PC-9 (cell line): ENCODE measurements around the gene CDHR2. TPM values are rescaled to one million over a fixed set of nuclear protein-coding genes. Genes with fewer than 3 reads are reported as not detected.

Source experiments
- BruUV-seq: library from RNA; stranded (reverse); fragments of 400-500 nt; replicated peaks from 2 replicates; lab custom pipeline; 2021; lab: Mats Ljungman, UMichigan
- CTCF ChIA-PET: fragments of 300-600 bp; sonication (Branson Sonifier 250); formaldehyde crosslinking; loops from one replicate; lab custom pipeline; 2022; ENCODE audit warnings: antibody characterized with exemption; lab: Charles Lee
- POLR2A ChIA-PET: fragments of 300-600 bp; sonication (Branson Sonifier 250); formaldehyde crosslinking; loops from one replicate; lab custom pipeline; 2022; ENCODE audit warnings: antibody characterized with exemption; ENCODE audit not compliant: unreplicated experiment; lab: Charles Lee
- DNase-seq, 2 experiments: peaks; one replicate each; pipeline versions ENCODE4 v3.0.0 to v3.0.0-alpha.2; 2015 to 2022; ENCODE audit warnings: mixed read lengths in 1 of 2
- H2AFZ ChIP-seq: fragments of 200-600 bp; sonication (generic); 2 replicates; pipeline ENCODE4 v1.8.1; 2017; ENCODE audit warnings: antibody characterized with exemption
- H3F3A ChIP-seq: fragments of 200-600 bp; sonication (generic); 2 replicates; pipeline ENCODE4 v1.8.1; 2017; ENCODE audit warnings: antibody characterized with exemption, mild to moderate bottlenecking, low read depth; ENCODE audit not compliant: insufficient read depth
- H3K27ac ChIP-seq: fragments of 200-600 bp; sonication (generic); 2 replicates; pipeline ENCODE4 v1.6.1; 2016; ENCODE audit warnings: mixed run types
- H3K27me3 ChIP-seq: fragments of 200-600 bp; sonication (generic); 2 replicates; pipeline ENCODE4 v1.6.1; 2016; ENCODE audit warnings: low read depth, mixed run types; ENCODE audit not compliant: insufficient read depth
- H3K36me3 ChIP-seq: fragments of 200-600 bp; sonication (generic); 2 replicates; pipeline ENCODE4 v1.6.1; 2016; ENCODE audit warnings: low read depth, mixed run types
- H3K4me1 ChIP-seq: fragments of 200-600 bp; sonication (generic); replicated peaks from 2 replicates; pipeline ENCODE4 v1.6.1; 2016; ENCODE audit warnings: mixed run types; ENCODE audit not compliant: insufficient read depth
- H3K4me2 ChIP-seq: fragments of 200-600 bp; sonication (generic); 2 replicates; pipeline ENCODE4 v1.6.1; 2017; ENCODE audit warnings: mixed run types
- H3K4me3 ChIP-seq: fragments of 200-600 bp; sonication (generic); 2 replicates; pipeline ENCODE4 v1.6.1; 2016; ENCODE audit warnings: mixed run types
- H3K79me2 ChIP-seq: fragments of 200-600 bp; sonication (generic); 2 replicates; pipeline ENCODE4 v1.6.1; 2017; ENCODE audit warnings: low read depth, mixed run types
- H3K9me2 ChIP-seq: fragments of 200-600 bp; sonication (generic); 2 replicates; pipeline ENCODE4 v1.8.1; 2017; ENCODE audit warnings: mild to moderate bottlenecking; ENCODE audit not compliant: insufficient read depth
- H3K9me3 ChIP-seq: fragments of 200-600 bp; sonication (generic); 2 replicates; pipeline ENCODE4 v1.8.1; 2016; ENCODE audit warnings: low read depth; ENCODE audit not compliant: insufficient read depth
- H4K20me1 ChIP-seq: fragments of 200-600 bp; sonication (generic); 2 replicates; pipeline ENCODE4 v1.8.1; 2017; ENCODE audit not compliant: insufficient read depth
- EZH2 ChIP-seq: fragments of 200-600 bp; sonication (generic); IDR thresholded peaks from 2 replicates; pipeline ENCODE4 v1.8.0; 2017; ENCODE audit warnings: antibody characterized with exemption, low read depth
- intact Hi-C: fragments of 100-400 bp; cut with micrococcal nuclease; formaldehyde crosslinking; loops from one replicate; pipeline ENCODE4 v1.10.0; 2022; ENCODE audit not compliant: unreplicated experiment
- total RNA-seq: library from RNA; stranded (reverse); gene quantifications from 2 replicates; pipeline ENCODE4 v1.2.3, GENCODE V29; 2021
- TF ChIP-seq, protein P1 (sequence below): fragments of 200-600 bp; sonication (generic); conservative IDR thresholded peaks from 2 replicates; pipeline ENCODE4 v1.6.1; 2017; ENCODE audit warnings: mixed run types, antibody characterized with exemption, mild to moderate bottlenecking, moderate library complexity

The CDHR2 gene
- total RNA-seq, 1 experiment from 2014 or later, result not detected

- BruUV-seq, result no TSS peak
- peaks cover 58% of the 10 kb centered on the region for H3K4me1 ChIP-seq
- no peak overlapping the region for H3K4me3 ChIP-seq
- TF ChIP-seq, protein P1, sequence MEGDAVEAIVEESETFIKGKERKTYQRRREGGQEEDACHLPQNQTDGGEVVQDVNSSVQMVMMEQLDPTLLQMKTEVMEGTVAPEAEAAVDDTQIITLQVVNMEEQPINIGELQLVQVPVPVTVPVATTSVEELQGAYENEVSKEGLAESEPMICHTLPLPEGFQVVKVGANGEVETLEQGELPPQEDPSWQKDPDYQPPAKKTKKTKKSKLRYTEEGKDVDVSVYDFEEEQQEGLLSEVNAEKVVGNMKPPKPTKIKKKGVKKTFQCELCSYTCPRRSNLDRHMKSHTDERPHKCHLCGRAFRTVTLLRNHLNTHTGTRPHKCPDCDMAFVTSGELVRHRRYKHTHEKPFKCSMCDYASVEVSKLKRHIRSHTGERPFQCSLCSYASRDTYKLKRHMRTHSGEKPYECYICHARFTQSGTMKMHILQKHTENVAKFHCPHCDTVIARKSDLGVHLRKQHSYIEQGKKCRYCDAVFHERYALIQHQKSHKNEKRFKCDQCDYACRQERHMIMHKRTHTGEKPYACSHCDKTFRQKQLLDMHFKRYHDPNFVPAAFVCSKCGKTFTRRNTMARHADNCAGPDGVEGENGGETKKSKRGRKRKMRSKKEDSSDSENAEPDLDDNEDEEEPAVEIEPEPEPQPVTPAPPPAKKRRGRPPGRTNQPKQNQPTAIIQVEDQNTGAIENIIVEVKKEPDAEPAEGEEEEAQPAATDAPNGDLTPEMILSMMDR, result no peak
- ChIA-PET CTCF (interaction anchor here (0.6 kb wide), 1 partner anchor 288 kb away, joined by 4 read pairs; no protein-coding TSS in a partner anchor), POLR2A (no interaction called here)
- H3K79me2 ChIP-seq, result peaks cover 15% of the 10 kb centered on the region
- peaks cover 46% of the 10 kb centered on the region for H3F3A ChIP-seq
- intact Hi-C loops, result no loop called here
- no peaks in the 10 kb centered on the region for H4K20me1 ChIP-seq
- no peaks in the 10 kb centered on the region for H3K36me3 ChIP-seq
- H3K27ac ChIP-seq, result peak overlapping the region; percentile 44; the same call in 1 of the 2 replicates
- H3K9me2 ChIP-seq, result no peaks in the 10 kb centered on the region
- no peak for DNase-seq
- peak overlapping the region; percentile 93 for H3K4me2 ChIP-seq
- no peak overlapping the region for H2AFZ ChIP-seq
- no peaks in the 10 kb centered on the region for H3K9me3 ChIP-seq
- H3K27me3 ChIP-seq, result no peaks in the 10 kb centered on the region
These were observed 3.8 kb upstream of the CDHR2 start for GRCh38 chr5:176545388-176545736.

DNA sequence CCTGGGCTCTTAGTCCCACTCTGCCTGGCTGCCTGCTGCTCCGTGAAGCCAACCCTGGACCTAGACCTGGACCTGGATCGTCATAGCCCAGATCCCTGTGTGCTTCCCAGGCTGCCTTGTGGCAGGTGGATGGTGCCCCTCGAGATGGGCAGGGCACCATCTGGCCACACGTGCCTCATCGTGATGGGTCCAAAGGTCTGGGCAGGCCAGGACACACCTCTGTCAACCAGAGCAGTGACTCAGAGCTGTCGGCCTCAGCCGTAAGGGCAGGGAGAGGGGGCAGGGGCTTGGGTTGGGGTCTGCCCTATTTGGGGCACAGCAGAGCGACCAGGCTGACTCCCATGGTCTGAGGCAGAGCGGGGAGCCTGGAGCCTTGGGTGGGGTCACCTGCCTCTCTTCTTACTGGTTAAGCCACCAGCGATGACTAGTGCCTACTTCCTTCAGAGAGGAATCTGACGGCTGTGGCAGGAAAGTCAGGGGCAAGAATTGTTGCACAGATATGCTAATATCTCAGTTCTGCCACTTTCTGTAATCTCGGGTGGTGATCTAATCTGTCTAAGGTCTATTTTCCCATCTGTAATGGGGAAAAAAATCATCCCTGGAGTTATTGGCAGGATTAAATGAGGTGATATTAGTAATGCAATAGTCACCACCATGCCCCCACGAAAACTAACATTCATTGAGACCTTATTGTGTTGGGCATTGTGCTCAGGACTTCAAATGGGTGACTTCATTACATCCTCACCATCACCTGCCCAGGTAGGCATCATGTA is 3.2 kb upstream of the CDHR2 start:
- ChIA-PET CTCF (interaction anchor here (0.6 kb wide), 1 partner anchor 287 kb away, joined by 4 read pairs; no protein-coding TSS in a partner anchor), POLR2A (no interaction called here)
- no peaks in the 10 kb centered on the region for H3K9me2 ChIP-seq
- H3K4me1 ChIP-seq, result peaks cover 58% of the 10 kb centered on the region
- no TSS peak for BruUV-seq
- H2AFZ ChIP-seq, result no peak overlapping the region
- H3F3A ChIP-seq, result peaks cover 46% of the 10 kb centered on the region
- H3K4me3 ChIP-seq, result no peak overlapping the region
- H3K27ac ChIP-seq, result peak overlapping the region; percentile 44
- no peak for TF ChIP-seq EZH2
- TF ChIP-seq, protein P1, result no peak
- H3K4me2 ChIP-seq, result peak overlapping the region; percentile 93
- intact Hi-C loops, result no loop called here
- peak; percentile 22 to 67 for DNase-seq
- H3K36me3 ChIP-seq, result no peaks in the 10 kb centered on the region
- no peaks in the 10 kb centered on the region for H3K9me3 ChIP-seq
- no peaks in the 10 kb centered on the region for H3K27me3 ChIP-seq
- H4K20me1 ChIP-seq, result no peaks in the 10 kb centered on the region
- peaks cover 15% of the 10 kb centered on the region for H3K79me2 ChIP-seq

DNA sequence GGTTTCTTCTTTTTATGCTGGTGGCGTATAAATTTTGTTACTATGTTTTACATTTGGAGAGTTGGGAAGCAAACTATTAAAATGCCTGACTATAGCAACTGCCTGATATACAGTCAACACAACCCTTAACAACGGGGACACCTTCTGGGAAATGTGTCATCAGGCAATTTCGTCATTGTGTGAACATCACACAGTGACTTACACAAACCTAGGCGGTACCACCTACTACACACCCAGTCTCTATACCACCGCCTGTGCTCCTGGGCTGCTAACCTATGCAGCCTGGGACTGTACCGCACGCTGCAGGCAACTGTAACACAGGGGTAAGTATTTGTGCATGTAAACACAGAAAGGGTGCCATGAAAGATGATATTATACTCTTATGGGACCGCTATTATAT is 1.3 kb upstream of the CDHR2 start:
- BruUV-seq, result no TSS peak
- Histone ChIP-seq H3K36me3 (no peaks in the 10 kb centered on the region), H3K4me3 (no peak overlapping the region), H3K79me2 (peaks cover 15% of the 10 kb centered on the region), H3K4me2 (peak overlapping the region; percentile 18), H2AFZ (no peak overlapping the region), H3K4me1 (peaks cover 47% of the 10 kb centered on the region), H3K27me3 (no peaks in the 10 kb centered on the region), H3K27ac (peak overlapping the region; percentile 43; the same call in 1 of the 2 replicates), H3F3A (peaks cover 46% of the 10 kb centered on the region), H3K9me3 (no peaks in the 10 kb centered on the region), H3K9me2 (no peaks in the 10 kb centered on the region), H4K20me1 (no peaks in the 10 kb centered on the region)
- POLR2A ChIA-PET, result interaction anchor here (0.6 kb wide), 1 partner anchor 15 kb away, joined by 5 read pairs; no protein-coding TSS in a partner anchor
- DNase-seq, result peak in 1 of 2 experiments; percentile 84
- CTCF ChIA-PET, result no interaction called here
- intact Hi-C loops, result no loop called here
- TF ChIP-seq, protein P1, result no peak
- no peak for TF ChIP-seq EZH2
